Neural crest cell (in vitro differentiated cells): ENCODE measurements around the gene TEX53. TPM values are rescaled to one million over a fixed set of nuclear protein-coding genes. Genes with fewer than 3 reads are reported as not detected.

Experiments
- DNase-seq: peaks from one replicate; pipeline ENCODE4 v3.0.0; 2021; ENCODE audit warnings: low read depth, mixed read lengths, low spot score
- H3K27ac Mint-ChIP-seq: one replicate; pipeline ENCODE4 v1.8.0; 2021; ENCODE audit warnings: mild to moderate bottlenecking, mixed read lengths; ENCODE audit not compliant: unreplicated experiment
- H3K27me3 Mint-ChIP-seq: 2 replicates; pipeline ENCODE4 v1.8.0; 2021; ENCODE audit warnings: low read depth, mild to moderate bottlenecking, mixed read lengths
- H3K36me3 Mint-ChIP-seq: 2 replicates; pipeline ENCODE4 v1.8.0; 2021; ENCODE audit warnings: low read depth, mild to moderate bottlenecking, mixed read lengths
- H3K4me1 Mint-ChIP-seq: 2 replicates; pipeline ENCODE4 v1.8.0; 2021; ENCODE audit warnings: mixed read lengths
- H3K4me3 Mint-ChIP-seq: one replicate; pipeline ENCODE4 v1.8.0; 2021; ENCODE audit warnings: mild to moderate bottlenecking, mixed read lengths
- H3K9me3 Mint-ChIP-seq: 2 replicates; pipeline ENCODE4 v1.8.0; 2021; ENCODE audit warnings: mixed read lengths
- CTCF ChIP-seq: fragments of 200-600 bp; sonication (generic); conservative IDR thresholded peaks from 2 replicates; pipeline ENCODE4 v1.5.0; 2021; ENCODE audit warnings: antibody characterized with exemption, mild to moderate bottlenecking
- total RNA-seq: library from RNA; stranded (reverse); gene quantifications from 2 replicates; pipeline ENCODE4 v1.2.1, GENCODE V29; 2021

Gene TEX53
- total RNA-seq, 1 donor from 2014 or later = not detected

- no peak for TF ChIP-seq CTCF
- H3K4me1 Mint-ChIP-seq = peaks cover 29% of the 10 kb centered on the region
- no peaks in the 10 kb centered on the region for H3K9me3 Mint-ChIP-seq
- H3K4me3 Mint-ChIP-seq = peak overlapping the region; percentile 84
- H3K27ac Mint-ChIP-seq = no peak overlapping the region
- DNase-seq = no peak
- H3K36me3 Mint-ChIP-seq = no peaks in the 10 kb centered on the region
- no peaks in the 10 kb centered on the region for H3K27me3 Mint-ChIP-seq
Observed at GRCh38 chr9:114613087-114613486, 44.5 kb downstream of the TEX53 start.

DNA sequence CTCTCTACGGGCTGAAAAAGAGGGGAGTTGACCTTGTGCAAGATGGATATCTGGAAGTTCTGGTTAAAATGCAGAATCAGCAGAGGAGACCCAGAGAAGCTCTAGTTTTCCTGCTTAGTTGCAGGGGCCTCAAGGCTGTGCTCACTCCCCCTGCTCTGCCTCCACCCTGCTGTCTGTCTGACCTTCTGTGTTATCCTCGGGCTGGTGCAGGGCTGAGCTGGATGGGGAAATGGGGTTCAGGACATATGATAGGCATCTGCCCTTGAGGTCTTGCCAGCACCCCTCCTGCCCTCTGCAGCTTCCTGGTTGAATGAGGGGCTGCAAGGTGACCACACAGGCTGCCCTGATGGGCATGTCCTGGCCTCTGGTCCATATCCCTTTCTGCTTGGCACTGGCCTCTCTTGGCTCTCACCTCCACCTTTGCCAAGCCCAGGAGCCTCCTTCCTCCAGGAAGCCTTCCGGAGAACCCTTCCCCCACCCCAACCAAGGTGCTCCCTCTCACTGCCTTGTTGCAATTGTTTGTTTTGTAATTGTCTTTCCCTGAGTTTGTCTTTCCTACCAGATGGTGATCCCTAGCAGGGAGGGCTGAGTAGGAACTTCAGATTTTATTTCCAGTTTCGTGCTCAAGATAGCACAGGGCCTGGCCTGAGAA, 45.2 kb downstream of the TEX53 start:
- no peaks in the 10 kb centered on the region for H3K36me3 Mint-ChIP-seq
- no peaks in the 10 kb centered on the region for H3K27me3 Mint-ChIP-seq
- DNase-seq = no peak
- H3K27ac Mint-ChIP-seq = no peak overlapping the region
- H3K9me3 Mint-ChIP-seq = no peaks in the 10 kb centered on the region
- no peak for TF ChIP-seq CTCF
- peak overlapping the region; percentile 84 for H3K4me3 Mint-ChIP-seq
- H3K4me1 Mint-ChIP-seq = peaks cover 29% of the 10 kb centered on the region

DNA sequence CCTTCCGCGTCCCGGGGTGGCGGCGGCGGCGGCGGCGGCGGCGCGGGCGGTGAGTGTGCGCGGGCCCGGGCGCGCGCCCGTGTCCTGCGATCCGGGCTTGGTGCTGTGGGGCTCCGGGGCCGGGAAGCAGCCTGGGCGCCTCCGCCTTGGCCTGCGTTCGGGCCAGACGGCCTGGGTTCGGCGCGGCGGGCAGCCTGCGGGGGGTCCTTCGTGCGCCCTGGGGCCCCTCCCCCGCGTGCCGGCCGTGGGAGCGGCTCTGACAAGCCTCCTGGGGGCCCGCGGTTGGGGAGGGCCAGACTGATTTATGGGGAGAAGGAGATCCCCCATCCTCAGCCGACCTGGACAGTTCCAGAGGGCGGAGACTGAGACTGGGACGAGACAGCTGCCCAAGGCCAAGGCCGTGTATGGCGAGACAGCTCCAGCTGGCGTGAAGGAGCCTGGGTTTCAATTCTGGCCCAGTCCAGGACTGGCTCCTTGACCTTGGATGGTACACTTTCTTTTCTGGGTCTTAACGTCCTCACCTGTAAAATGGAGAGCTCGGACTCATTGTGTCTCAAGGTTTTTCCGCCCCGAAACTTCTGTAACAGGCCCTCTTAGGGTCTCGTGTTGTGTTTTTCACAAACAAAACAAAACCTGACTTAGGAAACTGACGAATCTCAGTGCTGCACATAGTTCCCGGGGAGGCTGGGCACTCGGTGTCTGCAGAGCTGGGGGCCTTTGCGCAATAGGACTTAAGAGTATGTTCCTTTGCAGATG, 45.9 kb downstream of the TEX53 start:
- peak; percentile 41 for DNase-seq
- peaks cover 29% of the 10 kb centered on the region for H3K4me1 Mint-ChIP-seq
- H3K9me3 Mint-ChIP-seq = no peaks in the 10 kb centered on the region
- H3K4me3 Mint-ChIP-seq = peak overlapping the region; percentile 84
- no peaks in the 10 kb centered on the region for H3K36me3 Mint-ChIP-seq
- no peaks in the 10 kb centered on the region for H3K27me3 Mint-ChIP-seq
- H3K27ac Mint-ChIP-seq = no peak overlapping the region
- no peak for TF ChIP-seq CTCF

GRCh38 chr9:114608525-114608796, 49.1 kb downstream of the TEX53 start:
- TF ChIP-seq CTCF = no peak
- Mint-ChIP-seq H3K9me3 (no peaks in the 10 kb centered on the region), H3K4me1 (peaks cover 34% of the 10 kb centered on the region), H3K4me3 (peak overlapping the region; percentile 41), H3K36me3 (no peaks in the 10 kb centered on the region), H3K27me3 (no peaks in the 10 kb centered on the region), H3K27ac (no peak overlapping the region)
- no peak for DNase-seq

DNA sequence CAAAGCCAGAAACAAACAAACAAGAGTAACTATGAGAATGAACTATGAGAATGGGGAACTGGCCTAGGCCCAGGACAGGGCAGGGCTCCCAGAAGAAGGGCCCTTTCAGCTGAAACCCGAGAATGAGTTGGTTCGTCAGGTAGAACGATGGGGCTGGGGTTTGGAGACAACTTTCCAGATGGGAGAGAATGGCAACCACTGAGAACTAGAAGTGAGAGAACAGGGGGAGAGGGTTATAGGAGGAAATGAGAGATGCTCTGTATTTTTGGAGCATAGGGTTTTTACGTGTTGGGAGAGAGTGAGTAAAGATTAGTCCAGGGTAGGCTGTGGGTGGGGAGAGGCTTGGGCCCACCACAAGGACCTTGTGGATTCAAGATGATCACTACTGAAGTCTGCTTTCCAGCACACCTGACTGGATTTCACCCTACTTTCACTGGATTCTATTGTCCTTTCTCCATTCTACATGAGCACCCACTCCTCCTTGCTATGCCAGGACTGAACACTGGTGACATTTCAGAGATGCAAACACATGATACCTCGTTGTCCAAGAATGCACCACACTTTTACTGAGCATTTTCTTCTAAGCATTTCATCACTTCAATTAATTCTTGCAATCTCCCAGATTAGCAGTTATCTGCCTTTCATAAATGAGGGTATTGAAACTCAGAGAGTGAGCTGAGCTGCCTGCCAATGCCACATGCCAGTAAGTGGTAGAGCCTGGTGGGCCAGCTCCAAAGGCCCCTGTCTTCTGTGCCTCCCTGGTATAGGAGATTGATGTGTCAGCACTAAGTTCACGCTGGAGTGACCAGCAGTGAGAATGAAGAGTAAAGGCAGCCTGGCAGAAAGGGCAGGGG, 49.7 kb downstream of the TEX53 start:
- no peak for DNase-seq
- H3K9me3 Mint-ChIP-seq = no peaks in the 10 kb centered on the region
- no peaks in the 10 kb centered on the region for H3K36me3 Mint-ChIP-seq
- H3K27me3 Mint-ChIP-seq = no peaks in the 10 kb centered on the region
- TF ChIP-seq CTCF = no peak
- H3K4me3 Mint-ChIP-seq = peak overlapping the region; percentile 50
- H3K27ac Mint-ChIP-seq = no peak overlapping the region
- peaks cover 31% of the 10 kb centered on the region for H3K4me1 Mint-ChIP-seq
